Coronary artery (tissue), 2 donors: Measurements from ENCODE around the gene SUV39H1.

Experiments
- DNase-seq: peaks from one replicate; pipeline ENCODE4 v3.0.0-alpha.2; 2017; ENCODE audit warnings: low spot score
- H3K27ac ChIP-seq, 2 donors: fragments of 200-600 bp; sonication (generic); one replicate each; pipeline ENCODE4 v1.5.1; 2016 to 2019
- H3K4me3 ChIP-seq: fragments of 200-600 bp; sonication (generic); 2 replicates; pipeline ENCODE4 v1.5.1; 2016; ENCODE audit warnings: mild to moderate bottlenecking, moderate library complexity
- TF ChIP-seq, protein P1 (sequence below): fragments of 200-600 bp; sonication (generic); IDR thresholded peaks from one replicate; pipeline ENCODE4 v1.5.1; 2019; ENCODE audit warnings: antibody characterized with exemption

SUV39H1 gene

GRCh38 chrX:48700951-48701653, 4.6 kb downstream of the SUV39H1 start:
- Histone ChIP-seq H3K27ac (no peak overlapping the region), H3K4me3 (no peak overlapping the region)
- DNase-seq: no peak
- TF ChIP-seq, protein P1, sequence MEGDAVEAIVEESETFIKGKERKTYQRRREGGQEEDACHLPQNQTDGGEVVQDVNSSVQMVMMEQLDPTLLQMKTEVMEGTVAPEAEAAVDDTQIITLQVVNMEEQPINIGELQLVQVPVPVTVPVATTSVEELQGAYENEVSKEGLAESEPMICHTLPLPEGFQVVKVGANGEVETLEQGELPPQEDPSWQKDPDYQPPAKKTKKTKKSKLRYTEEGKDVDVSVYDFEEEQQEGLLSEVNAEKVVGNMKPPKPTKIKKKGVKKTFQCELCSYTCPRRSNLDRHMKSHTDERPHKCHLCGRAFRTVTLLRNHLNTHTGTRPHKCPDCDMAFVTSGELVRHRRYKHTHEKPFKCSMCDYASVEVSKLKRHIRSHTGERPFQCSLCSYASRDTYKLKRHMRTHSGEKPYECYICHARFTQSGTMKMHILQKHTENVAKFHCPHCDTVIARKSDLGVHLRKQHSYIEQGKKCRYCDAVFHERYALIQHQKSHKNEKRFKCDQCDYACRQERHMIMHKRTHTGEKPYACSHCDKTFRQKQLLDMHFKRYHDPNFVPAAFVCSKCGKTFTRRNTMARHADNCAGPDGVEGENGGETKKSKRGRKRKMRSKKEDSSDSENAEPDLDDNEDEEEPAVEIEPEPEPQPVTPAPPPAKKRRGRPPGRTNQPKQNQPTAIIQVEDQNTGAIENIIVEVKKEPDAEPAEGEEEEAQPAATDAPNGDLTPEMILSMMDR: no peak

GRCh38 chrX:48702032-48702431, 5.5 kb downstream of the SUV39H1 start:
- DNase-seq: no peak
- TF ChIP-seq, protein P1: no peak
- H3K4me3 ChIP-seq: no peak overlapping the region
- no peak overlapping the region for H3K27ac ChIP-seq

- TF ChIP-seq, protein P1: no peak
- no peak for DNase-seq
- Histone ChIP-seq H3K27ac (no peak overlapping the region), H3K4me3 (no peak overlapping the region)
These were observed 6.2 kb downstream of the SUV39H1 start for GRCh38 chrX:48702716-48703115.

DNA sequence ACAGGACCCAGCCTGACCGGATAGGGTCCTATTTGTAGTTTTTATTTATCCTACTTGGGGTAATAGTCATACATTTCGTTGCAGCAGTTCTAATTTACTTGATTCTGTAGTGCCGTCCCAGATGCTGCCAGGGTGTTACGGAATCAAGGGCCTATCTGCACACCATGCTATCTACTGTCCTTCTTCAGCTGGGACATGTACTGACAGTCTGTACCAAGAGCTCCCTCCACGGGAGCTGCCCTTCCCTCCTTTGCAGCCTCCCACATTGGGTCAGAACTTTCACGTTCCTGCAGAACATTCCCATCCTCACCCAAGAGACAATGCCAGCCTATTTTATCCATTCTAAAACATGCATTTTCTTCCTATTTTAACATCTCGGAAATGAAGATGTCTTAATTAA, 6.7 kb downstream of the SUV39H1 start:
- no peak for DNase-seq
- TF ChIP-seq, protein P1: no peak
- Histone ChIP-seq H3K27ac (no peak overlapping the region), H3K4me3 (no peak overlapping the region)

DNA sequence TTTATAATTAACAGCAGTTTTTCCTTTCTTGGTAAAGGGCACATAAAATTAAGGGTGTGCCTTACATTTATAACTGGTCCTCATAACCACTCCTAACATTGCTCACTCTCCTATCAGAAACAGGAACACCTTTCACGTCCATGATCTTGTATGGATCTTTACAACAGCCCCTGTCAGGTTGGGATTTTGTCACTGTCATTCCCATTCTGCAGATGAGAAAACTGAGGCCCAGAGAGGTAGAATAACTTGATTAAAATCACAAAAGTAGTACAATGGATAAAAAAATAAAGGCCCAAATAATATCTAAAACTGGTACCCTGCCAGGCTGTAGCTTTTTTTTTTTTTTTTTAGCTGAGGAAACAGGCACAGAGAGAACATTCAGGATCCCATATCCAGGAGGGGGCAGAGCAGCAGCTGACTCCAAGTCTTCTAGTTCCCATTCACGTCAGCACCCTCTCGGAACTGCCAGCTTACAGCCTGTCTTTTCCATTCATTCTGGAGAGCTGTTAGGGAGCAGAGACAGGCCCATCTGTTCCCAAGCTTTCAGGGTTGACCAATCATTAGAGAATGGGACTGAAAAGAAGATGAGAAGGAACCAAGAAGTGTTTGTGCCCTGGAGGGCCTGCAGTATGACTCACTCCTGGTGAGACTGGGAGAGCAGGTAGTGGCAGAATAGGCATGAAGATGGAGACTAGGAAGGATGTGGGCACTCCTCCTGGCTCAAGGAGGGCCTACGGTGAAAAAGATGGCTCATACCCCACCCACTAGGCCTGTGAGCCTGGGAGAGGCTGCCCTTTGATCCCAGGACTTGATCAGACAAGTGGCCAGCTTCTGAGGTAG, 7.3 kb downstream of the SUV39H1 start:
- no peak for DNase-seq
- TF ChIP-seq, protein P1: no peak
- H3K27ac ChIP-seq: no peak overlapping the region
- H3K4me3 ChIP-seq: no peak overlapping the region

GRCh38 chrX:48705871-48706270, 9.3 kb downstream of the SUV39H1 start:
- Histone ChIP-seq H3K4me3 (no peak overlapping the region), H3K27ac (no peak overlapping the region)
- TF ChIP-seq, protein P1: no peak
- DNase-seq: no peak
